K562 (cell line): ENCODE data around the gene MTMR12. TPM values are rescaled to one million over a fixed set of nuclear protein-coding genes. Genes with fewer than 3 reads are reported as not detected.

Experiments
- ARNT ChIP-seq, 2 experiments: fragments of 450-650 bp; IDR thresholded peaks; 2 replicates each; pipeline ENCODE4 v1.6.1; 2016; ENCODE audit warnings: mild to moderate bottlenecking in 1 of 2
- ATF2 ChIP-seq: sonication (generic); formaldehyde crosslinking; IDR thresholded peaks from 2 replicates; pipeline ENCODE4 v1.8.1; 2022; ENCODE audit warnings: missing genetic modification reagents
- MGA ChIP-seq: fragments of 450-650 bp; IDR thresholded peaks from 2 replicates; pipeline ENCODE4 v1.6.1; 2016; ENCODE audit warnings: mild to moderate bottlenecking, moderate library complexity
- PML ChIP-seq: IDR thresholded peaks from 2 replicates; pipeline ENCODE4 v1.6.1; 2012; ENCODE audit warnings: low read length, inconsistent platforms
- SRSF9 ChIP-seq: fragments of 200-400 bp; formaldehyde crosslinking; IDR thresholded peaks from 2 replicates; pipeline ENCODE4 v1.6.1; 2017; ENCODE audit warnings: low read depth, low read length, borderline replicate concordance
- TCF15 ChIP-seq: fragments of 250-450 bp; sonication (Bioruptor Pico); IDR thresholded peaks from 2 replicates; pipeline ENCODE4 v1.8.0; 2022; ENCODE audit warnings: moderate library complexity, mild to moderate bottlenecking, inconsistent platforms
- THAP12 ChIP-seq: fragments of 250-450 bp; sonication (Bioruptor Pico); IDR thresholded peaks from 2 replicates; pipeline ENCODE4 v1.9.0; 2021; ENCODE audit warnings: mild to moderate bottlenecking, inconsistent platforms
- ZNF551 ChIP-seq: fragments of 250-450 bp; sonication (Bioruptor Pico); IDR thresholded peaks from 2 replicates; pipeline ENCODE4 v1.5.0; 2021; ENCODE audit warnings: mild to moderate bottlenecking, moderate library complexity
- polyA plus RNA-seq, 8 experiments: library from polyadenylated mRNA; depleted of rRNA in 4 of 8; stranded (reverse) in 5 of 8; unstranded in 3 of 8; fragments of >200 nt; fragmentation: Nextera tagmentation in 2 of 8; fragmentation: Illumina TruSeq in 1 of 8; extraction: Ambion mirVana in 2 of 8; extraction: Trizol in 1 of 8; gene quantifications; 2 replicates each; pipeline versions ENCODE4 v1.2.1 to v1.2.3, GENCODE V29; 2011 to 2014; ENCODE audit warnings: inconsistent platforms in 1 of 8, missing spikeins in 1 of 8
- total RNA-seq, 7 experiments: library from RNA; depleted of rRNA in 6 of 7; stranded (reverse); fragments of >200 nt in 6 of 7; fragmentation: Illumina TruSeq in 2 of 7; extraction: Trizol in 2 of 7; gene quantifications; 2 replicates each; pipeline versions ENCODE4 v1.2.1 to v1.2.3, GENCODE V29; 2011 to 2021; ENCODE audit warnings: low replicate concordance in 1 of 7

Gene MTMR12
- total and polyA plus RNA-seq, 9 of the 15 experiments (the other 6 are each of a cell fraction or from before 2014, with no cell fraction given): 4.0 to 28.7 (median 17.1) TPM

- TF ChIP-seq MGA (no peak), SRSF9 (no peak), PML (no peak), ZNF551 (CRISPR knock-in tag) (no peak), THAP12 (CRISPR knock-in tag) (no peak), TCF15 (CRISPR knock-in tag) (no peak), ARNT (IDR thresholded peaks at IDR 0.05) (no peak), ATF2 (CRISPR knock-in tag) (no peak)
Measured at GRCh38 chr5:32231241-32231640, 81.5 kb downstream of the MTMR12 start (continued).
